ENCODE measurements around the gene HSDL2.

DNA sequence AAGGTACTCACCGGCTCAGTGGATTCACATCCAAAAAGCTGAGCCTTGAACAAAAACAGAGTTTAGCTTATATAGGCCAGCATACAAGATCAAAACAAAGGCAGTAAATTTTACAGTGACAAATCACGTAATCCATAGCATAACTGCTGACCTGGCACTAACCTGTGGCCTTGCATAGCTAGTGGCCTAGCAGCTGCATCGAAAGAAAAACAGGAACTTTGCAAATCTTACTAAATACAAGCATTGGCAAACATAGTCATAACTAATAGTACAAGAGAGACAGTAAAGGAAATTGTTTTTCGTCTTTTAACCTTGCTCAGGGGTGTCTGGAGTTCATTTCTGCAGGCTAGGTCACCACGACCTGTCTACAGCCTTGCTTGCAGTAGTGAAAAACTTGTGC lies 4.8 kb downstream of the HSDL2 start:
- TF ChIP-seq, protein P1, sequence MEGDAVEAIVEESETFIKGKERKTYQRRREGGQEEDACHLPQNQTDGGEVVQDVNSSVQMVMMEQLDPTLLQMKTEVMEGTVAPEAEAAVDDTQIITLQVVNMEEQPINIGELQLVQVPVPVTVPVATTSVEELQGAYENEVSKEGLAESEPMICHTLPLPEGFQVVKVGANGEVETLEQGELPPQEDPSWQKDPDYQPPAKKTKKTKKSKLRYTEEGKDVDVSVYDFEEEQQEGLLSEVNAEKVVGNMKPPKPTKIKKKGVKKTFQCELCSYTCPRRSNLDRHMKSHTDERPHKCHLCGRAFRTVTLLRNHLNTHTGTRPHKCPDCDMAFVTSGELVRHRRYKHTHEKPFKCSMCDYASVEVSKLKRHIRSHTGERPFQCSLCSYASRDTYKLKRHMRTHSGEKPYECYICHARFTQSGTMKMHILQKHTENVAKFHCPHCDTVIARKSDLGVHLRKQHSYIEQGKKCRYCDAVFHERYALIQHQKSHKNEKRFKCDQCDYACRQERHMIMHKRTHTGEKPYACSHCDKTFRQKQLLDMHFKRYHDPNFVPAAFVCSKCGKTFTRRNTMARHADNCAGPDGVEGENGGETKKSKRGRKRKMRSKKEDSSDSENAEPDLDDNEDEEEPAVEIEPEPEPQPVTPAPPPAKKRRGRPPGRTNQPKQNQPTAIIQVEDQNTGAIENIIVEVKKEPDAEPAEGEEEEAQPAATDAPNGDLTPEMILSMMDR (conservative IDR thresholded peaks at IDR 0.05 in 1 of 2, IDR thresholded peaks at IDR 0.05 in 1 of 2; ENCODE audit: low read depth in 1 of 2, low read length in 2 of 2): no peak
- TF ChIP-seq EZH2 (IDR thresholded peaks at IDR 0.05; ENCODE audit: low read length, missing control alignments): no peak

Data from fibroblast of lung (primary cell).